HCT116 (cell line): Measurements from ENCODE around the gene TREML1.

Source experiments
- POLR2A ChIP-seq: IDR thresholded peaks from 2 replicates; pipeline ENCODE4 v1.7.0; 2011; ENCODE audit warnings: borderline replicate concordance; ENCODE audit not compliant: insufficient read depth, insufficient read length; ENCODE audit errors: extremely low read depth
- RAD21 ChIP-seq: IDR thresholded peaks from 2 replicates; pipeline ENCODE4 v1.6.1; 2012; ENCODE audit warnings: low read depth, mild to moderate bottlenecking
- SP1 ChIP-seq: IDR thresholded peaks from 2 replicates; pipeline ENCODE4 v1.6.1; 2012; ENCODE audit warnings: low read depth
- YY1 ChIP-seq: IDR thresholded peaks from 2 replicates; pipeline ENCODE4 v1.6.1; 2011; ENCODE audit warnings: low read length, low read depth, moderate library complexity, mild to moderate bottlenecking; ENCODE audit not compliant: insufficient replicate concordance; ENCODE audit errors: extremely low read depth
- ZFX ChIP-seq: fragments of 450-650 bp; IDR thresholded peaks from 2 replicates; pipeline ENCODE4 v1.6.1; 2017
- ZNF274 ChIP-seq: fragments of 200-500 bp; sonication (Bioruptor generic); IDR thresholded peaks from 2 replicates; pipeline ENCODE4 v1.6.1; 2014; ENCODE audit warnings: mild to moderate bottlenecking, low read depth, low read length, inconsistent platforms

DNA sequence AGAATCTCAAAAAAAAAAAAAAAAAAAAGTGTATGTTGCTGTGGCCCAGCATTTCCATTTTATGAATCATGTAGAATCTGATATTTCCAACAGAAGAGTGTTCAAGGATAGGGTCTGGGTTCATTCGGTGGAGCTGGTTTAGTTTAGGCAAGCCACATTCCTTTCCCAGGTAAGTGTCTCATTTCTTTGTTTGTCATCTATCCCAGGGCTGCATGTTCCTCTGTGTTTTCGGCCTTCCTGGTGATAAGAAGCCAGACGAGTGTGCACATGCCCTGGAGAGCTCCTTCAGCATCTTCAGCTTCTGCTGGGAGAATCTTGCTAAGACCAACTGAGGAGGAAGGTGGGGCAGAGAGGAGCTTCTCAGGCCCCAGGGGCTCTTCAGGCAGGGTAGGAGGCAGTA is 43.1 kb downstream of the TREML1 start:
- TF ChIP-seq POLR2A (no peak), ZFX (no peak), SP1 (no peak), RAD21 (no peak), ZNF274 (no peak), YY1 (no peak)
